ENCODE data around the gene CCDC27. TPM values are rescaled to one million over a fixed set of nuclear protein-coding genes. Genes with fewer than 3 reads are reported as not detected.
"Not testable (repeated sequence)": the region's sequence is repeated elsewhere in the genome, so short reads cannot be mapped to it uniquely, and the experiment has no call there.

The CCDC27 gene
- total and polyA plus RNA-seq, 2 donors (not counting 1 experiment from before 2014, with no cell fraction given), result not detected

- H2AFZ ChIP-seq (ENCODE audit: insufficient read depth, low read depth, low read length, poor library complexity, severe bottlenecking); H3K9me3 Mint-ChIP-seq (ENCODE audit: insufficient read depth); H3K4me2 ChIP-seq (replicated peaks; ENCODE audit: low read depth, low read length, poor library complexity, severe bottlenecking); H3K36me3 ChIP-seq (replicated peaks in 1 of 2; ENCODE audit: control extremely low read depth in 1 of 2, control insufficient read depth in 1 of 2, extremely low read depth in 1 of 2, insufficient read depth in 2 of 2, low read length in 1 of 2); H3K4me1 Mint-ChIP-seq; H4K20me1 ChIP-seq (ENCODE audit: control insufficient read depth, insufficient read depth, low read length, poor library complexity, severe bottlenecking); H3K27ac Mint-ChIP-seq; H3K27ac ChIP-seq (ENCODE audit: low read length in 2 of 2); H3K4me3 Mint-ChIP-seq; H3K9me3 ChIP-seq (ENCODE audit: control extremely low read depth in 1 of 3, control insufficient read depth in 2 of 3, insufficient read depth in 1 of 3, low read length in 2 of 3); H3K27me3 ChIP-seq (replicated peaks in 1 of 4; ENCODE audit: control extremely low read depth in 1 of 4, control insufficient read depth in 3 of 4, insufficient read depth in 4 of 4, low read length in 3 of 4); H3K27me3 Mint-ChIP-seq; H3K79me2 ChIP-seq (ENCODE audit: control insufficient read depth, insufficient read depth, low read length); H3K4me3 ChIP-seq (ENCODE audit: control extremely low read depth in 1 of 5, extremely low read depth in 1 of 5, insufficient read depth in 1 of 5, low read depth in 2 of 5, low read length in 4 of 5); H3K4me1 ChIP-seq (ENCODE audit: control insufficient read depth in 2 of 2, insufficient read depth in 2 of 2, low read length in 2 of 2); H3K9ac ChIP-seq (ENCODE audit: low read length); POLR2A ChIA-PET: not testable (repeated sequence)
- WGBS (ENCODE audit: insufficient coverage), result 42% methylated on average over 18 of the region's 18 CpGs
- TF ChIP-seq CTCF (IDR thresholded peaks at IDR 0.05), result peak; percentile 96
- DNase-seq (peak; percentile 83), ATAC-seq (ENCODE audit: low read depth) (peak; percentile 86)
- intact Hi-C loops (cut with micrococcal nuclease), result loop anchor here (1.0 to 2.0 kb wide), 4 partner anchors 30 to 271 kb away; no protein-coding TSS in a partner anchor
- CTCF ChIA-PET, result interaction anchor here (0.6 to 2.0 kb wide), 29 partner anchors 9 to 400 kb away, joined by 3 to 35 read pairs (median 5); no protein-coding TSS in a partner anchor
These were observed 27.7 kb upstream of the CCDC27 start for GRCh38 chr1:3724416-3725030.

- Mint-ChIP-seq H3K4me3 (no peak overlapping the region), H3K9me3 (ENCODE audit: insufficient read depth) (no peaks in the 10 kb centered on the region), H3K4me1 (peaks cover 2% of the 10 kb centered on the region), H3K27ac (no peak overlapping the region), H3K27me3 (peaks cover 3% of the 10 kb centered on the region)
- Histone ChIP-seq H4K20me1 (ENCODE audit: control insufficient read depth, insufficient read depth, low read length, poor library complexity, severe bottlenecking) (no peaks in the 10 kb centered on the region), H3K4me3 (ENCODE audit: control extremely low read depth in 1 of 5, extremely low read depth in 1 of 5, insufficient read depth in 1 of 5, low read depth in 2 of 5, low read length in 4 of 5) (no peak overlapping the region), H3K9me3 (ENCODE audit: control extremely low read depth in 1 of 3, control insufficient read depth in 2 of 3, insufficient read depth in 1 of 3, low read length in 2 of 3) (no peaks in the 10 kb centered on the region), H3K36me3 (replicated peaks in 1 of 2; ENCODE audit: control extremely low read depth in 1 of 2, control insufficient read depth in 1 of 2, extremely low read depth in 1 of 2, insufficient read depth in 2 of 2, low read length in 1 of 2) (no peaks in the 10 kb centered on the region), H3K79me2 (ENCODE audit: control insufficient read depth, insufficient read depth, low read length) (no peaks in the 10 kb centered on the region), H2AFZ (ENCODE audit: insufficient read depth, low read depth, low read length, poor library complexity, severe bottlenecking) (no peak overlapping the region), H3K9ac (ENCODE audit: low read length) (no peak overlapping the region), H3K27me3 (replicated peaks in 1 of 4; ENCODE audit: control extremely low read depth in 1 of 4, control insufficient read depth in 3 of 4, insufficient read depth in 4 of 4, low read length in 3 of 4) (peaks cover 0 to 3% (median 0%) of the 10 kb centered on the region in 4 experiments), H3K4me1 (ENCODE audit: control insufficient read depth in 2 of 2, insufficient read depth in 2 of 2, low read length in 2 of 2) (no peaks in the 10 kb centered on the region), H3K27ac (ENCODE audit: low read length in 2 of 2) (no peak overlapping the region), H3K4me2 (replicated peaks; ENCODE audit: low read depth, low read length, poor library complexity, severe bottlenecking) (no peak overlapping the region)
- DNase-seq, result no peak
- ChIA-PET CTCF (interaction anchor here (1.2 to 2.0 kb wide), 6 partner anchors 10 to 272 kb away, joined by 4 to 35 read pairs (median 8); no protein-coding TSS in a partner anchor), POLR2A (no interaction called here)
- WGBS (ENCODE audit: insufficient coverage), result 94% methylated on average over 2 of the region's 2 CpGs
- intact Hi-C loops (cut with micrococcal nuclease), result loop anchor here (2.0 kb wide), 3 partner anchors 31 to 159 kb away; no protein-coding TSS in a partner anchor
- ATAC-seq (ENCODE audit: low read depth), result no peak
- TF ChIP-seq EZH2 (IDR thresholded peaks at IDR 0.05; ENCODE audit: borderline replicate concordance, insufficient read depth, low read depth, low read length, poor library complexity, severe bottlenecking), result no peak
- no peak for TF ChIP-seq CTCF (IDR thresholded peaks at IDR 0.05)
These were observed 26.9 kb upstream of the CCDC27 start for GRCh38 chr1:3725366-3725765.
